GM04503 (cell line): ENCODE data around the gene GNGT1.
"Not testable (repeated sequence)": the region's sequence is repeated elsewhere in the genome, so short reads cannot be mapped to it uniquely, and the experiment has no call there.

Source experiments
- DNase-seq: peaks from one replicate; pipeline ENCODE4 v3.0.0-alpha.2; 2012; ENCODE audit warnings: low read depth

The GNGT1 gene

DNA sequence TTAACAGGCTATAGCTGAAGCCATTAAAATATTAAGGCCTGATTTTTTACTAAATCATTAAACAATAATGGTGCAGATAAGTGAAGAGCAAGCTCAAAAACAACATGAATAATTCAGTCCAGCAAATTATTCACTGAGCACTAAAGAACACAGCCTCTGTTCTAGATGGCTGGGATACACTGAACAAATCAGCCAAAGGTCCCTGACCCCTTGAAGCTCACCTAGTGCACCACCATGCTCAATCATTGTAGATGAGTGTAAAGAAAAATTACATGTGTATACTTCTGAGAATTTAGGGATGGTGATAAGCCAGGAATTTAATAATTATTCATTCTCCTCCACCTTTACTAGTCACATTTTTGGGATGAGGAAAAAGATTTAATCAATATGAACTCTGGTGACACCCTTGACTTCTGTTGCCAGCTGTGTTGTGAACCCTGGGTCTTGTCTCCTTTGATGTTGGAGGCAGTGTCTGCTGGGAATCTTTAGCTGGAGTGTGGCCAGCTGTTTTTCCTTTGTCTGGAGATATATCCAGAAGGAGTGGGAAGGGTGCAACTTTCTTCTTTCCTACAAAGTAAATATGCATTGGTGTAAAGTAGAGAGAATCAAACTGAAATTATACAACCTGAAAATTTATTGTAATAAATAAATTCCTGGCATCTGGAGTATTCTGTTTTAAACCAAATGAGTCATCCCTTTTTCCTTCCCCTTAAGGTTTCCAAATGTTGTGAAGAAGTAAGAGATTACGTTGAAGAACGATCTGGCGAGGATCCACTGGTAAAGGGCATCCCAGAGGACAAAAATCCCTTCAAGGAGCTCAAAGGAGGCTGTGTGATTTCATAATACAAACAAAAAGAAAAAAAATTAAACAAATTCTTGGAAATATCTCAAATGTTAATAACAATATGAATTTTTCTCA, 4.0 kb downstream of the GNGT1 start:
- DNase-seq = no peak

DNA sequence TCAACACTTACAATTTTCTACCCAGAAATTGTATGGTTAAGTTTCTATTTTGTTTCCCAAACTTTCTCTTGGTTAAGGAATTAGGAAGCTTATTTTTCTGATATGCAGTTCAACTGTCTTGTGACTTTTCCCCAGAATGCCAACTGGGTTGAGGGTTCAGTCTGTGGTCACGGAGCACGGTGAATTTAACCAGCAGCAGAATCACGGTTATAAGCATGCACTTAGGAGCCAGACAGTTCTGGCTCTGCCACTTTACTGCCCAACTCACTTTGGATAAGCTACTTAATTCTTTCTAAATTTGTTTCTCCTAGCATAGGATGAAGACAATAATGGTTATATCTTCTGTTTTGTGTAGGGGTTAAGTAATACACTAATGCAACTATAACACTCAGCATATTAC, 4.9 kb downstream of the GNGT1 start:
- not testable (repeated sequence) for DNase-seq

DNA sequence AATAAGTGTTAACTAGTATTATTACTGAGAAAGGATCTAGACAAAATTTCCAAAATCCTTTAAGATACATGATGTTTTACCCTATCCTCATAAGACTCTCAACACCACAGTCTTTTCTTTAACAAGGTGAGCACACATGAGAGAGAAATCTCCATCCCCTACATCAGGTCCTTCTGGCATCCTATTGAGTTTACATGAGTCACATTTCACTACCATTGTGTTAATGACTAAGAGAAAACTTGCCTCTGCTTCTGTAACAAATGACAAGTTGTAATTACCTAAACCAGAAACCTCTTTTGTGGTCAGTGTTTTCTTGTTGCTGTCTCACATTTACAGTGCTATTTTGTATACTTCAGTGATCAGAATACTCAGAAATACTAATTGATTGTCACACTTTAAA, 5.3 kb downstream of the GNGT1 start:
- not testable (repeated sequence) for DNase-seq

- no peak for DNase-seq
Observed at GRCh38 chr7:93913197-93913596, 6.8 kb downstream of the GNGT1 start.

DNA sequence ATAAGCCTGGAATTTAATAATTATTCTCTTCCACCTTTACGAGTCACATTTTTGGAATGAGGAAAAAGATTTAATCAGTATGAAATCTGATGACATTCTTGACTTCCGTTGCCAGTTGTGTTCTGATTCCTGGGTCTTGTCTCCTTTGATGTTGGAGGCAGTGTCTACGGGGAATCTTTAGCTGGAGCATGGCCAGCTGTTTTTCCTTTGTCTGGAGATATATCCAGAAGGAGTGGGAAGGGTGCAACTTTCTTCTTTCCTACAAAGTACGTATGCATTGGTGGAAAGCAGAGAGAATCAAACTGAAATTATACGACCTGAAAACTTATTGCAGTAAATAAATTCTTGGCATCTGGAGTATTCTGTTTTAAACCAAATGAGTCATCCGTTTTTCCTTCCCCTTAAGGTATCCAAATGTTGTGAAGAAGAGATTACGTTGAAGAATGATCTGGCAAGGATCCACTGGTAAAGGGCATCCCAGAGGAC, 8.3 kb downstream of the GNGT1 start:
- DNase-seq = no peak

- DNase-seq = not testable (repeated sequence)
Observed at GRCh38 chr7:93915206-93915842, 9.0 kb downstream of the GNGT1 start.

GRCh38 chr7:93915888-93916287, 9.5 kb downstream of the GNGT1 start:
- not testable (repeated sequence) for DNase-seq

DNA sequence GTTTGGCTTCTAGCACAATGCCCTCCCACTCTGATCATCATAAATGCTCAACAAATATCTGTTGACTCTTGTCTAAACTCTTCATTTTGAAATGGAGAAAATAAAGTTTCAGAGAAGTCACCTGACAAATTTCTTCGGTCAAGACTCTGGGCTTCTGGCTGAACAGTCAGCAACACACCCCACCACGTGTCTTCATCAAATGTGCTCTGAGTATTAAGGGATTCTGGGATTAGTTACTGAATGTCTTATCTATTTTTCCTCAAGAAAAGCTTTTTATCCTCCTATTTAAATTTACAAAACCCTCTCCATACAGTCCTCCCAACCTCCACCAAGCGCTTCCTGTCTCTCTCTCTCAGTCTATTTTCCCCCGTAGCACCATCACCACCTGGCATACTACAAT, 9.9 kb downstream of the GNGT1 start:
- not testable (repeated sequence) for DNase-seq

DNA sequence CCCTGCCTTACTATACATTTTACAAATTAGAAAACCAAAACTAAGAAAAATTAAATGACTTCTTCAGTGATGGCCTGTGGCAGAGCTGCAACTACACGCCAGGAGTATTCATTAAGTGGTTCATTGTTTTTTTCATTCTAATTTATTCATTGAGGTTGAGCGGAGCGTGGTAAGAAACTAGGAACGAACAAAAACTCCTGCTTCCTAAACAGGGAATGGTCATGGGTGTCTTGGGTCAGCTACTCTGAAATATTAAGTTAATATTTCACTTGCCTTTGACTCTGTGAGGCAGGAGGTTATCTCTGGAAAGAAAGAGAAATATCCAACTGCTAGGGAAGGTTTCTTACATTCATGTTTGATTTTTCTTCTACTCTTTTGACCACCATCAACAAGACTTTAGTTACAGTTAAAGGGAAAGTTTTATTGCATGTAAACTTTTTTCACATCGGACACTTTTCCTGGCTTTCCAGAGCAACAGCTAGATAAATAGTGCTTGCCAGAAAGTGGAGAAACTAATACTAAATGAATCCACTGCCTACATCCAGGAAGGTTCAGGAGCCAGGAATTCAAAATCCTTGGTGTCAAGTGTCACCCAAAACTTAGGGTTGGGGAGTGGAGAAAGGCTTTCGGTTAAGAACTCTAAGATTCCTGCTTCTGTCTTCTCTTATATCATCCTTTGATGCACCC, 14.3 kb downstream of the GNGT1 start:
- no peak for DNase-seq

GRCh38 chr7:93921186-93921585, 14.8 kb downstream of the GNGT1 start:
- no peak for DNase-seq

GRCh38 chr7:93921607-93922566, 15.5 kb downstream of the GNGT1 start, which contains the start of gene GNG11:
Gene GNG11, plus strand, starts transcription at chr7:93921735. Its CDS starts 403 bp downstream, at chr7:93922138.
- no peak for DNase-seq

GRCh38 chr7:93923296-93923695, 16.9 kb downstream of the GNGT1 start:
- no peak for DNase-seq

GRCh38 chr7:93923942-93924341, 17.6 kb downstream of the GNGT1 start:
- DNase-seq = no peak

GRCh38 chr7:93926800-93927199, 20.4 kb downstream of the GNGT1 start:
- DNase-seq = no peak

DNA sequence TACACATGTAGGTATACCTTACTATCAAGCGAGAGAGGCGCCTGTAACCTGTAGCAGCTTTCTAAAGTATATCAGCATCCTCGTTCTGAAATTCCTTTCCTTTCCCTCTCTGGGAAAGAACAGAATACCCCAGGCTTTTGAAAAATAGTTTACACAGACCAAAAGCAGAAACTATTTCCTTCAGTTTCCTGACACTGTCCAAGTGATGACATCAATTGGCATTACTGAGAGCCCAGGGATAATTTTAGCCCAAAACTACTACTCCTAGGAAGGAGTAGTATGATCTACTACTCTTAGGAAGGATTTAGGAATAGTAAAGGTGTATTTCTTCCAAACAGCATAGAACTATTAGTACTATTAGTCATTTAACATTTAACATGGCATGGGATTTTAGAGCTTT, 21.2 kb downstream of the GNGT1 start:
- DNase-seq = no peak

DNA sequence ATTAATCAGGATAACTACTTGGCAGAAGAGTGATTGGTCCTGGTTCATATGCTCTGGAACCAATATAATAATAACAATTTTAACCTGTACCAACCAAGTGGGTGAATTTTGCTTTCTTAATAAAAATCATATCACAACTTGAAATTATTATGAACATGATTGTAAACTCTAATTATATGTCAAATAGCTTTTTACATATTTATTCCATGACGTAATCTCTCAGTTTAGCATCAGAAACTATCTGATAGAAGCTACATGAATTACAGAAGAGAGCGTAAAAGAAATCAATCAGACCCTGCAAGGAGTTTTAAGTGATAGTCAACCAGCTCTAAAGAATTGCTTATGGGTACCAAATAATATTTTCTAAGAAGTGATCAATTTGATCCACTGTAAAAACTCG, 25.3 kb downstream of the GNGT1 start:
- no peak for DNase-seq

DNA sequence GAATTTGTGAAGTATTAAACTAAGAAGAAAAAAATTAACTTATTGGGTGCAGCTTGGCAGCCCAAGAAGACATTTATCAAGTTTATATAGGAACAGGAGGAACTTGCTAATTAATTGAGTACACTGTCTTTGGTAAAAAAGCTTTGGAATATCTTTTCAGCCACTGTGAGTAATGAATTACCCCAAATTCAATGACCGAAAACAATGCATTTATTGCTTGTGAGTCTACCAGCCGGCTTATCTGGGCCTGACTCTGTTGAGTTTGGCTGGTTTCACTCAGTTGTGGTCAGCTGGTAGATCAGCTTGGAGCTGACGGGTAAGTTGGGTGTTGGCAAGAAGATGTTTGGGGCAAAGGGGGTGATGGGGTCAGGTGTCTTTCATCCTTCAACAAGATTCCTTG, 26.8 kb downstream of the GNGT1 start:
- no peak for DNase-seq

GRCh38 chr7:93935102-93935501, 28.7 kb downstream of the GNGT1 start:
- no peak for DNase-seq

DNA sequence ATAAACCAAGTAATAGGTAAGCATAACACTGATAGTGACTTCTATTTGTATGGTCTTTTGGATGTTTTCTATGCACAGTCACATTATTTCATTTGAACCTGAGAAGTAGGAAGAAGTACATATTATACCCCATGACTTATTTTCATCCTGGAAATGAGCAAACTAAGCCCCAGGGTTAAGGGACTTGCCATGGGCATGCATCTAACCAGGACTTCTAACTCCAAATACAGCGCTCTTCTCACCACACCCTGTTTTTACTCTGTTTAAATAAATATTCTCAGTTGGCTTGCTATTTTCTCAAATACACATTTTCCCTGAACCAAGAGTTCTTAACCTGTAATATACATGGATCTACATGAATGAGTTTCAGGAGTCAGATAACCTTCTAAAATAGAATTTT, 31.5 kb downstream of the GNGT1 start:
- no peak for DNase-seq

DNA sequence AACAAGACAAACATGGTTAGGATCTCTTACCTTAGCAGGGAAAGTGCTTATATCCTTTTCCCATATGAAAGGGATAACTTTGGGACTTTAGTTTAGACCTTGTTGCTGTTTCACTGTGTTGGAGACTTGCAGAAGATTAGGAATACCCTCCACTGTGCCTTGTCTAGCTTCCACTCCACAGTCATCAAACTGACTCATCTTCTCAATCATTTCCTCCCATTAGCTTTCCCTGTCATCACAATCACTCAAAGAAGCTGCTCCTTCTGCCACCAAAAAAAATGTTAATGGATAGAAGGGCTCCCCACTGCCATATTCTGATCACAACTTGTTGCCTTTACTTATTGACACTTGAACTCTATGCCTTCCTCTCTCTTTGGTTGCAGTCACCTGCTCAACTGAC, 31.9 kb downstream of the GNGT1 start:
- DNase-seq = no peak

DNA sequence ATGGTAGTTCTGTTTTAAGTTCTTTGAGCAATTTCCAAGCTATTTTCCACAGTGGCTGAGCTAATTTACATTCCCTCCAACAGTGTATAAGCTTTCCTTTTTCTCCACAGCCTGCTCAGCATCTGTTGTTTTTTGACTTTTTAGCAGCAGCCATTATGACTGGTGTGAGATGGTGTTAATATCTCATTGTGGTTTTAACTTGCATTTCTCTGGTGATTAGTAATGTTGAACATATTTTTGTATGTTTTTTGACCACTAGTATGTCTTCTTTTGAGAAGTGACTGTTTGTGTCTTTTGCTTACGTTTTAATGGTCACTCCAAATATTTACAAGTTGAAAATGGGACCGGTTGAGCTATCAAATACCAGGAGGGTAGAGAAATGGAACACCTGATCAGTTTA, 35.6 kb downstream of the GNGT1 start:
- no peak for DNase-seq
